Heart right ventricle (tissue), 16 donors: ENCODE results near the gene THSD8. TPM values are rescaled to one million over a fixed set of nuclear protein-coding genes. Genes with fewer than 3 reads are reported as not detected.

Experiments used
- ATAC-seq, 8 donors: fragments of 200-7000 bp; cut with Tn5 transposase; one replicate each; pipeline ENCODE4 v1.9.1; 2020; ENCODE audit warnings: mild to moderate bottlenecking in 8 of 8, moderate library complexity in 8 of 8, moderate number of reproducible peaks in 1 of 8
- DNase-seq, 2 donors: peaks; one replicate each; pipeline ENCODE4 v3.0.0-alpha.2; 2020
- H3K27ac ChIP-seq, 10 donors: fragments of 200-600 bp; sonication (generic) in 2 of 10; one replicate each; pipeline versions ENCODE4 v1.5.0 to v1.8.0; 2020 to 2022; ENCODE audit warnings: mild to moderate bottlenecking in 3 of 10
- H3K27me3 ChIP-seq, 7 donors: fragments of 200-600 bp; one replicate each; pipeline ENCODE4 v1.8.0; 2021 to 2022; ENCODE audit warnings: mild to moderate bottlenecking in 2 of 7
- H3K36me3 ChIP-seq, 9 donors: fragments of 200-600 bp; sonication (generic) in 1 of 9; one replicate each; pipeline versions ENCODE4 v1.5.0 to v1.8.0; 2020 to 2022; ENCODE audit warnings: mild to moderate bottlenecking in 2 of 9
- H3K4me1 ChIP-seq, 9 donors: fragments of 200-600 bp; sonication (generic) in 1 of 9; one replicate each; pipeline versions ENCODE4 v1.5.0 to v1.8.0; 2020 to 2022; ENCODE audit warnings: mild to moderate bottlenecking in 4 of 9
- H3K4me3 ChIP-seq, 10 donors: fragments of 200-600 bp; sonication (generic) in 2 of 10; one replicate each; pipeline versions ENCODE4 v1.5.0 to v1.8.0; 2020 to 2022; ENCODE audit warnings: mild to moderate bottlenecking in 7 of 10, moderate library complexity in 2 of 10
- H3K9me3 ChIP-seq, 11 donors: fragments of 200-600 bp in 10 of 11; sonication (generic) in 2 of 11; one replicate each; pipeline versions ENCODE4 v1.5.0 to v1.8.0; 2013 to 2022; ENCODE audit warnings: mild to moderate bottlenecking in 2 of 11, control low read depth in 1 of 11, moderate library complexity in 1 of 11
- WGBS, 2 donors: extraction: QIAGEN DNeasy Blood & Tissue Kit; methylation state at CpG; one replicate each; pipeline ENCODE4 v1.1.7; 2013; ENCODE audit warnings: inconsistent platforms in 1 of 2; 5-methylcytosine and 5-hydroxymethylcytosine counted together
- intact Hi-C, 10 donors: fragments of 100-400 bp; cut with DNase I; formaldehyde crosslinking; loops; one replicate each; pipeline versions ENCODE4 v1.11.1 to v1.14.2; 2022
- polyA plus RNA-seq, 2 donors: library from polyadenylated mRNA; stranded (reverse); fragments of 200-250 nt; gene quantifications; one replicate each; pipeline ENCODE4 v1.2.3, GENCODE V29; 2013
- total RNA-seq, 10 donors: library from RNA; stranded (reverse); fragmentation: NEBNext Ultra II Directional in 3 of 10; extraction: Animal tissue kit (Norgen Biotek cat#: 25700) in 3 of 10; gene quantifications; one replicate each; pipeline versions ENCODE4 v1.2.1 to v1.2.4, GENCODE V29; 2021 to 2023
- TF ChIP-seq, protein P1 (sequence below), 9 donors: fragments of 200-600 bp; sonication (generic) in 2 of 9; IDR thresholded peaks; one replicate each; pipeline versions ENCODE4 v1.5.0 to v1.8.0; 2021 to 2022; ENCODE audit warnings: antibody characterized with exemption in 9 of 9, mild to moderate bottlenecking in 5 of 9, moderate library complexity in 1 of 9
- donor health status: Arrhythmogenic right ventricular cardiomyopathy.
- donor health status: ischemic (EF 13 %, LVEDD 7.1; RV severe dilation, severe dysfunction).
- donor health status: healthy with polysubstance abuse.
- donor health status: DM: no; HTN: yes; CAD: no.
- donor health status: DM: no; HTN: no; CAD: no.
- donor health status: ischemic (EF 25% LVEDD 6.9; RV normal size, moderate dysfunction).
- donor health status: ischemic (EF 25% LVEDD 5.7; RV mildly dilated, moderate dysfunction).
- donor health status: healthy.
- donor health status: DM: yes; HTN: yes; CAD: no.
- donor health status: Ischemic cardiomyopathy.
- donor health status: ischemic (EF 35%, LVEDD 5.7; RV mildly dilated, moderate dysfunction).
- donor health status: nonischemic (EF 11% LVEDD 7.7; RV severe dilation, severe dysfunction).
- donor health status: DM: yes; HTN: yes; CAD: no.
- donor health status: PGD.
- donor health status: ischemic (EF 29% LVEDD 5.4; RV normal size, mild dysfunction).
- donor health status: nonischemic (EF 23%, LVEDD 6.1; RV moderate dilation, normal function).

Gene THSD8
- total and polyA plus RNA-seq, 12 donors = 0.72 to 4.8 (median 2.5) TPM

DNA sequence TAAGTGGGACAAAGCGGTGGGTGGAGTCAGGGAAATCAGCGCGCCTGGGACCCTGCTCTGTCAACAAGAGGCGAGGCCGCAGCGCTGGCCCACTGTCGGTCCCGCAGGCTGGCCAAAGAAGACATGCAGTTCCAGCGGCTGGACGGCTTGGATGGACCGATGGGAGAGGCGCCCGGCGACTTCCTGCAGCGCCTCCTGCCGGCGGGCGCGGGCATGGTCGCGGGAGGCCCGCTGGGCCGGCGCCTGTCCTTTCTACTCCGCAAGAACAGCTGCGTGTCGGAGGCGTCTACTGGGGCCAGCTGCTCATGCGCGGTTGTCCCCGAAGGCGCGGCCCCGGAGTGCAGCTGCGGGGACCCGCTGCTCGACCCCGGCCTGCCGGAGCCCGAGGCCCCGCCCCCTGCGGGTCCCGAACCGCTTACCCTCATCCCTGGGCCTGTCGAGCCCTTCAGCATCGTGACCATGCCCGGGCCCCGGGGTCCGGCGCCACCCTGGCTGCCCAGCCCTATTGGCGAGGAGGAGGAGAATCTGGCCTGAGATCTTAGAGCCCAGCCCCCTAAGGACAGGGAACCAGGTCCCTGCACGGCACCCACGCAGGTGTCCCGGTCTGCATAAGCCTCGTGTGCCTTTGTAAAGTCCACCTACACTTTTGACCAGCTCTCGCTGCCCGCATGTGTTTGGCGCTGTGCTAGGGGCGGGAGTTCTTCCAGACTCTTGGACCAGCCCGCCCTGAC, 44.2 kb upstream of the THSD8 start:
- Histone ChIP-seq H3K27ac (peak overlapping the region; percentile 28 to 64 (median 52)), H3K27me3 (peaks cover 0 to 13% (median 4%) of the 10 kb centered on the region in 7 donors), H3K9me3 (no peaks in the 10 kb centered on the region), H3K36me3 (peaks cover 0 to 16% (median 7%) of the 10 kb centered on the region in 9 donors), H3K4me1 (peaks cover 0 to 31% (median 12%) of the 10 kb centered on the region in 9 donors), H3K4me3 (peak overlapping the region in 9 of 10 donors; percentile 21 to 50 (median 42))
- peak; percentile 60 to 73 for DNase-seq
- TF ChIP-seq, protein P1, sequence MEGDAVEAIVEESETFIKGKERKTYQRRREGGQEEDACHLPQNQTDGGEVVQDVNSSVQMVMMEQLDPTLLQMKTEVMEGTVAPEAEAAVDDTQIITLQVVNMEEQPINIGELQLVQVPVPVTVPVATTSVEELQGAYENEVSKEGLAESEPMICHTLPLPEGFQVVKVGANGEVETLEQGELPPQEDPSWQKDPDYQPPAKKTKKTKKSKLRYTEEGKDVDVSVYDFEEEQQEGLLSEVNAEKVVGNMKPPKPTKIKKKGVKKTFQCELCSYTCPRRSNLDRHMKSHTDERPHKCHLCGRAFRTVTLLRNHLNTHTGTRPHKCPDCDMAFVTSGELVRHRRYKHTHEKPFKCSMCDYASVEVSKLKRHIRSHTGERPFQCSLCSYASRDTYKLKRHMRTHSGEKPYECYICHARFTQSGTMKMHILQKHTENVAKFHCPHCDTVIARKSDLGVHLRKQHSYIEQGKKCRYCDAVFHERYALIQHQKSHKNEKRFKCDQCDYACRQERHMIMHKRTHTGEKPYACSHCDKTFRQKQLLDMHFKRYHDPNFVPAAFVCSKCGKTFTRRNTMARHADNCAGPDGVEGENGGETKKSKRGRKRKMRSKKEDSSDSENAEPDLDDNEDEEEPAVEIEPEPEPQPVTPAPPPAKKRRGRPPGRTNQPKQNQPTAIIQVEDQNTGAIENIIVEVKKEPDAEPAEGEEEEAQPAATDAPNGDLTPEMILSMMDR (IDR thresholded peaks at IDR 0.05) = peak; percentile 77 to 97 (median 92)
- peak; percentile 73 to 86 (median 76) for ATAC-seq
- intact Hi-C loops = loop anchor here in 3 of 10 donors (5.0 kb wide), 3 partner anchors 40 to 90 kb away; no protein-coding TSS in a partner anchor
- WGBS, 2 donors = 7% methylated on average over 60 of the region's 60 CpGs

DNA sequence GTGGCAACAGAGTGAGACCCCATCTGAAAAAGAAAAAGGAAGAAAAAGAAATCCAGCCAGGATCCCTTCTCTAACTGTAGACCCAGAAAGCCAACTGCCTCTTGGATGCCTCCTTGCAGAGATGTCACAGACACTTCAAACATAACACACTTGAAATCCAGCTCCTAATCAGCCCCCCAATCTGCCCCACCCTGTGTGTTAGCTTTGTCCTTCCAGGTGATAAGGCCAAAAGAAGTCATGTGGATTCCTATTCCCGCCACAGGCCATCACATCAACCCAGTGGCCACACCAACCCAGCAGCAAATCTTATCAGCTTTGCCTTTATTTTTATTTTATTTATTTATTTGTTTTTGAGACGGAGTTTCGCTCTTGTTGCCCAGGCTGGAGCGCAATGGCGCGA, 42.2 kb upstream of the THSD8 start:
- TF ChIP-seq, protein P1 (IDR thresholded peaks at IDR 0.05) = no peak
- 86 to 93% methylated on average over 6 of the region's 6 CpGs for WGBS, 2 donors
- Histone ChIP-seq H3K9me3 (no peaks in the 10 kb centered on the region), H3K36me3 (peaks cover 0 to 35% (median 10%) of the 10 kb centered on the region in 9 donors), H3K27ac (no peak overlapping the region), H3K4me1 (peaks cover 0 to 44% (median 12%) of the 10 kb centered on the region in 9 donors), H3K27me3 (peaks cover 0 to 2% (median 0%) of the 10 kb centered on the region in 7 donors), H3K4me3 (no peak overlapping the region)
- DNase-seq = no peak
- ATAC-seq = no peak
- intact Hi-C loops = loop anchor here in 8 of 10 donors (2.0 to 5.0 kb wide), 4 partner anchors 38 to 88 kb away; no protein-coding TSS in a partner anchor

DNA sequence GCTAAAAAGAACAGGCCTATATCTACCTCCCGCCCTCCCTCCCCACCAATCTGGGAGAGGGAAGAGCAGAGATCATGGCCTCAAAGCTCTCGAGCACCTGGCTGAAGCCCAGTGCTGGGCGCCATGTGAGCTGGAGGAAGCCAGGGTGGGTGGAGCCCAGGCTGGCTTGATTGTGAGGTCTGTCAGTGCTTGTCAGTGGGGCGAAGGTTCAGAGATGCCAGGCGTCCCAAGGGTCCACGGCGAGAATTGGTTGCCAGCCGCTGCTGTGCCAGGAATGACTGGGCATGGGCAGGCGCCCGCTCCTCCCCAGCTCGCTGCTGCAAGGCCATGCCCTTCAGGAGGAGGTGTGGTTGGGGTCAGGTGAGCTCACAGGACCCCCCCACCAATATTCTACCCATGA, 38.8 kb upstream of the THSD8 start:
- Histone ChIP-seq H3K9me3 (no peaks in the 10 kb centered on the region), H3K27ac (peak overlapping the region; percentile 63 to 91 (median 80)), H3K4me1 (peaks cover 0 to 36% (median 4%) of the 10 kb centered on the region in 9 donors), H3K27me3 (no peaks in the 10 kb centered on the region), H3K36me3 (peaks cover 0 to 69% (median 15%) of the 10 kb centered on the region in 9 donors), H3K4me3 (no peak overlapping the region)
- intact Hi-C loops = loop anchor here in 7 of 10 donors (5.0 kb wide), 2 partner anchors 34 to 84 kb away; no protein-coding TSS in a partner anchor
- 67 to 69% methylated on average over 11 of the region's 11 CpGs for WGBS, 2 donors
- DNase-seq (peak; percentile 72), ATAC-seq (peak; percentile 66 to 94 (median 80))
- TF ChIP-seq, protein P1 (IDR thresholded peaks at IDR 0.05) = no peak

DNA sequence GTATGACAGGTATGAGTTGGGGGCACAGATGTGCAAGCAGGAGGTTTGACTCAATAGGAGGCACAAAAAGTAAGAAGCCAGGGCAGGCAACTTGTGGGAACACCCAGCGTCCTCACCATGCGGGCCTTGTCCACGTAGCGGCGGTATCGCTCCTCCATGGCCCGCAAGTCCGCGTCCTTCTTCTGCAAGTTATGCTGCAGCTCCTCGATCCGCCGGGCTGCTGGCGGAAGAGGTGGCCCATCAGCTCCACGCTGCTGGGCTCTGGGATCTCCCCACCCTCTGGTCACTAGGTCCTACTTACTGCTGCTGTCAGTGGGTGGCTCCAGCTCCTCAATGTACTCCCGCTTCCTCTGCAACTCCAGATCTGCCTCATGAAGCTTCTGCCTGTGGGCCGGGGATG, 37.2 kb upstream of the THSD8 start:
- Histone ChIP-seq H3K4me1 (peaks cover 0 to 35% (median 4%) of the 10 kb centered on the region in 9 donors), H3K4me3 (no peak overlapping the region), H3K9me3 (no peaks in the 10 kb centered on the region), H3K36me3 (peaks cover 0 to 84% (median 15%) of the 10 kb centered on the region in 9 donors), H3K27me3 (no peaks in the 10 kb centered on the region), H3K27ac (peak overlapping the region in 1 of 10 donors; percentile 1)
- ATAC-seq = no peak
- intact Hi-C loops = loop anchor here (5.0 kb wide), 4 partner anchors 33 to 83 kb away; partner anchors contain the start of genes PRDX2 (in 2 of the 10) and THSD8 (in 2 of the 10)
- no peak for DNase-seq
- TF ChIP-seq, protein P1 (IDR thresholded peaks at IDR 0.05) = no peak
- WGBS, 2 donors = 96 to 98% methylated on average over 16 of the region's 16 CpGs
